GM19193 (cell line): ENCODE results near the gene RPN2.

ENCODE experiments used
- POLR2A ChIP-seq: IDR thresholded peaks from 4 replicates; pipeline ENCODE4 v1.6.1; 2011; ENCODE audit not compliant: insufficient read depth, insufficient read length; ENCODE audit errors: extremely low read depth

RPN2 gene

DNA sequence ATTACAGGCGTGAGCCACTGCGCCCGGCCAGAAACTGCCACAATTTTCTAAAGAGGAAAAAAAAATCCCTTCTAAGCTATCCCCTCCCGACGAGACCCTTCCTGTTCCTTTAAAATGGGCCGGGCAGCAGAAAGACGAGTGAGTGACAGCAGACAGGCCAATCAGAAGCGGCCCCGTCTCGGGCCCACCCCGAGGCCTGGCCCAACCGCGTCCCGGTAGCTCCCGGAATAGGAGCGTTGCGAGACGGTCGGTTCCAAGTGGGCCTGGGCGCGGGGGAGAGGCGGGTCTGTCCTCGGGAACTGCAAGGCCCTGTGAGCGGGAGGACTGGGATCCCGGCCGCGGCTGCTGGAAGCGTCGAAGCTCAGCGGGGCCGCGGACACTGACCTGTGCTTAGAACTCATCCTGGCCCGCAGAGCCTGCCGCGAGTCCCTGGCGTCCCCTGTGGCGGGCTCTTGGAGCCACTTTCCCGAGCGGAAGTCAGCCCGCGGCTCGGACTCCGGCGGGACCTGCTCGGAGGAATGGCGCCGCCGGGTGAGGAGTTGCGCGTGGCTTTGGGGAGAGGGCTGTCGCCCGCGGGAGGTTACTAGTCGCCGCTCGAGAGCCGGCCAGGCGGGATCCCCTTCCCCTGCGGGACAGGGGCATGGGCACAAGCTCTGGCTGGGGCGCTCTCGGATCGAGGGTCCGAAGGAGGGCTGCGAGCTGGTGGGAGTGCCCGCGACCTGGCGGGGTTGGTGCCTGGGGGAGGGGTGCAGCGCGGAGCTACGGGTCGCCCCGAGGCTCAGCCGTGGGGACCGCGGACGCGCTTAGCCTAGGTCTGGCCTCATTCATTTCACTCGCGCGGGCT, at the start of gene RPN2, which contains the start of gene MROH8:
TSS of gene RPN2 (plus strand) at position 492 of the 844 bp plus-strand sequence. CDS start at position 519, 27 bp downstream.
TSS of gene MROH8 (minus strand) at position 710 of the 844 bp plus-strand sequence.
- peak; percentile 88 for TF ChIP-seq POLR2A

DNA sequence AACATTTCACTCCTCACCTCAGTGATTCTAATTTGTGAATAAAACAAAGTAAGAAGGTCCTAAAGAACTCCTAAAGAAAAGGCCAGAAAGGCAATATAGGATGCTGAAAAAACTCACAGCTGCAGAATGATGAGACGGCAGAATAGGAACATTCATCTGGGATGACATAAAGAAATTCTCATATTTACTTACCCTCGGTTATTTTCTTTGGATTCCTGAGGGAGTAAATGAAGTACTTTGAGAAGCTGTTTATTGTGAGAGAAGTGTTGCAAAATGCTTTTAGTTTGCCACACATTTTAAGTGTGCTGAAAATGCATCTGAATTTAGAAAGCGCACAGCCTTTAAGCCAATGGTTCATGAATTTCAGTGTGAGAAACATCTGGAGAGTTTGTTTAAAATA, 47.6 kb upstream of the RPN2 start:
- TF ChIP-seq POLR2A, result no peak

DNA sequence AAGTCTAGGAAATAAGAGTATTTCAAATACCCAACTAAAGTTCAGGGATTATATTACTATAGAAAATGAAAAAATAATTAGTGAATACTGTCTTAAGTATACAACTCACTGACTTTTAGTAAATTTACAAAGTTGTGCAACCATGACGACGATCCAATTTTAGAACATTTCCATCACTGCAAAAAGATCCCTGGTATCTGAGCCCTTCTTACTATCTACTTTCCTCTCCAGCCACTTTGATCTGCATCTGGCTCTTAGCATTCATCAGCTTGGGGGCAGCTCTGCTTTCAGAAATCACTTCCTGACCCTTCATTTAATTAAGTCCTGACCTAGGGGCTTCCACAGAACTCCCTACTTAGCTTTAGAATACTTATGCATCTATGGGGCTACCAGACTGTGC, 45.2 kb upstream of the RPN2 start:
- TF ChIP-seq POLR2A, result no peak

DNA sequence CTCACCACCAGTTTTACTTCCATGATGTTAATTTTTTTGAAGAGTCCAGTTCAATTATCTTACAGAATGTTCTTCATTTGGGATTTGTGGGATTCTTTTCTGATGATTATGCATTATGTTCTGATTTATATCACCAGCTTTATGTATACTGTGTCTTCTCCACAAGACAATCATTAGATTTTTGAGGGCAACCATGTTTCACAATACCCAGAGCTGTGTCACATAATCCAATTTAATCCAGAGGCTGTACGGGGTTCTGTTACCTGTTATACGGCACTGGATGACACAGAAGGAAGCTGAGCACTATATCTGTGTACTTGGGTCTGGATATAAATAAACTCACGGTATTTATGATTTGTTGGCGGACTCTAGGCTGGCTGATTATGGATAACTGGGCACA, 41.6 kb upstream of the RPN2 start:
- TF ChIP-seq POLR2A, result no peak

DNA sequence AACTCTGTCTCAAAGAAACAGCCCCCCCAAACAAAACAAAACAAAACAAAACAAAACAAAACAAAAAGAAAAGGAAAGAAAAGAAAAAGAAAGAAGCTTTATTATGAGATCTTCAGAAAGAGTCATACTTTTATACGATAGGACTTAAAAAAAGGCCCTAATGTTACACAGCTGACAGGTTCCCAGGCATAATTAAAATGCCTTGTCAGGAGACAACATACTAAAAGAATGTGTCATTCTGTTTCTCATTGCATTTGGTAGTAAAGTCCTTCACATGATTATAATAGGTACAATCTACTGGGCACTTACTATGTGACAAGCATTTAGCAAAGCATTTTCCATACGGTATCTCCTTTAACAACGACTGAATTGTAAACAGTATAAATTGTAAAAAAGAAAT, 36.4 kb upstream of the RPN2 start:
- TF ChIP-seq POLR2A, result no peak

DNA sequence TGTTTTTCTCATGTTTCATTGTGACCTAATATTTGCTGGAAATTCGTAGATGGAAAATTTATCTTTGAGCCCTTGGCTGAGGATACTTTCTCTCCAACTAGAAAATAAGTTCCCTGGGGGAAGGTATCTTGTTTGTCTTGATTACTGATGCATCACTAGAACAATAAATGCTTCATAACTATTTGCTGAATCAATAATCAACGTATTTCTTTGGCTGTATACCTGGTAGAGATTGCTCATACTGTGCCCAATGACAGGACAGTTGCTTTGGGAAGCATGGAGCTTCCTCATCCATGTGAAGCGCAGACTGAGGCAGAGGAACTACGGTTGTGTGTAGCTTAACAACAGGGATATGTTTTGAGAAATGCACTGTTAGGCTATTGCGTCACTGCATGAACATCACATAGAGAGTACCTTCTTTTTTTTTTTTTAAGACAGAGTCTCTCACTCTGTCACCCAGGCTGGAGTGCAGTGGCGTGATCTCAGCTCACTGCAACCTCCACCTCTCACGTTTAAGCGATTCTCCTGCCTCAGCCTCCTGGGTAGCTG, 34.2 kb upstream of the RPN2 start:
- TF ChIP-seq POLR2A, result no peak

DNA sequence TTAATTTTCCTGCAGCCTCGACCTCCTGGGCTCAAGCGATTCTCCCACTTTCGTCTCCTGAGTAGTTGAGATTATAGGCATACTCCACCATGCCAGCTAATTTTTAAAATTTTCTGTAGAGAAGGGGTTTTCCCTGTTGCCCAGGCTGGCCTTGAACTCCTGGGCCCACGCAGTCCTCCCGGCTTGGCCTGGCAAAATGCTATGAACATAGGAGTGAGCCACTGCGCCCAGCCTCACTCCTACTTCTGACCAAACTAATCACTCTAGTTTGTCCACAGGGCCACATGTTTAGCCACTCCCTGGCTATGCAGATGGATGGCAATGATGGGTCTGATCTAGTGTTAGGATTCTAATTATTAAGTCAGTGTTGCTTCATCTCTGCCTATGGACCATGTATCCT, 31.9 kb upstream of the RPN2 start:
- no peak for TF ChIP-seq POLR2A

DNA sequence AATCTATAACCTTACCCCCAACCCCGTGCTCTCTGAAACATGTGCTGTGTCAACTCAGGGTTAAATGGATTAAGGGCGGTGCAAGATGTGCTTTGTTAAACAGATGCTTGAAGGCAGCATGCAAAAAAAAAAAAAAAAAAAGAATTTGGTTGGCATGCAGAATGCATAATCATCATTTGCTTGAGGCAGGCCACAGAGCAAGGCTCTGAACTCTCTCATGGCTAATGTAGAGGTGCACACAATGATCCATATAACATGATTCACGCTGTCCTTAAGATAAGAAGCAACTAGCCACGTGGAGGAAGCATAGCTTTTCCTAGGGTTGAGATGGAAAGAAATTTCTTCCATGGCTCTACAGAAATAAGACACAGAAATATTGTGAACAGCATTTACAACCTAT, 27.6 kb upstream of the RPN2 start:
- no peak for TF ChIP-seq POLR2A

DNA sequence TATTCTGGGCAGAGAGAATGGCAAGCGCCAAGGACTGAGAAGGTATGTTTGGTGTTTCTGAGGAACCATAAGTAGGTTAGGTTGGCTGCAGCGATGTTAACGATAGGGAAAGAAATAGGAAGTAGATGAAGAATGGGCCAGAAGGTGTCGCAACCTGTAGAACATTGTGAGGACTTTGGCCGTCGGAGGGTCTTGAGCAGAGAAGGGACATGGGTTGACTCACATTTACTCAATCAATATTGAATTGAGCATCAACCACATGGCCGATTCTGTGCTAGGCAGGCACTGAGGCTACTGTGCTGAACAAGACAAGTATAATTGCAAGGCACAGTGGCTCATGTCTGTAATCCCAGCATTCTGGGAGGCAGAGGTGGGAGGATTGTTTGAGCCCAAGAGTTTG, 26.8 kb upstream of the RPN2 start:
- TF ChIP-seq POLR2A, result no peak

DNA sequence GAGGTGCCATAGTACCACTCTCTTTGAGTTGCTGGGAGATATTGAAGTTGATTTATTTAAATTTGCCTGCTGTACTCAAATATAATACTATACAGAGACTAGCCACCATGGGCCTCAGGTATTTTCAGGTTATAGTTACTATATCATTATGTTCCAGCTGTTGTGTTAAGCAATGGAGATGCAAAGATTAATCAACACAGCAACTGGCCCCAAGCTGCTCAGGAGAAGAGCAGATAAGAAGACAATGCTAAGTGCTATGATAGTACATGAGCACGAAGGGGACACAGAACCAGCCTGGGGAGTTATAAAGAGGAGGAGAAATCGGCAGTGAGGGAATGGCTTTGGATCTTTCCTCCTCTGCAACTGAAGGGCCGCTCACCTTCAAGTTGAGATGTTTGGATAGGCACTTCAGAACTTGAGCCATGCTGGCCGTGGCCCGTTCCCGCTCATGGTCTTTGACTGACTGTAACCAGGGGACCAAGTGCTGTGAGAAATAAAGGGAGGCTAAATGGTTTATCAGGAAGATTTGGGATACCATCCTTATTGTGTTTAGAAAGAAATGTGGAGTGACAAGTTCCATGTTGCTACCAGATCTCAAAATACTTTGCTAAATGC, 24.3 kb upstream of the RPN2 start:
- no peak for TF ChIP-seq POLR2A

DNA sequence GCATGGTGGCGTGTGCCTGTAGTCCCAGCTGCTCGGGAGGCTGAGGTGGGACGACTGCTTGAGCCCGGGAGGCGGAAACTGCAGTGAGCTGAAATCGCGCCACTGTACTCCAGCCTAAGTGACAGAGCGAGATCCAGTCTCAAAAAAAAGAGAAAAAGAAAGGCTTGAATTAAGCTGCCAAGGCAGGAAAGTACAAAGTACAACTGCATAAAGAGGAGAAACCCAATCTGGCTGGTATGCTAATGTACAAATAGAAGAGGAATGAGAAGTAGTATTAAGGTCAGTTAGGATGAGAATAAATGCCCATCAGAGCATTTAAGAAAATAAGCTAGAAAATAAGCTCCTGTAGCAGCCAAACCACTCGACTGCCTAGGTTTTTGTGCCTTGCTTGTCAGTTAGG, 23.1 kb upstream of the RPN2 start:
- no peak for TF ChIP-seq POLR2A

DNA sequence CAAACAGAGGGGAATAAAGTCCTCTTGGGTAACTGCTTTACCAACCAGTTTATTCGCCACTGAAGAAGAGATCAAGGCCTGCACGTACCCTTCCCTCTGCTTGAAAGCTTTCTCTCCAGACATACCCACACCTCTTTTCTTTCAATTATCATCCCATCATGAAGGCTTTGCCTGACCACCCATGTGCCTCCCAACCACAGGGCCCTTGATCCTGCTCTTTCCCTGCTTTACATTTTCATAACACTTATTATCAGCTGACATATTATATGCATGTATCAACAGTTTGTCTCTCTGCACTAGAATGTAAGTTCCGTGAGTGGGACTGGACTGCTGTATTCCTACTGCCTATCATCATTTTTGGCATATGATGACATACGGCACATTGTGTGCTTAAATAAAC, 20.9 kb upstream of the RPN2 start:
- no peak for TF ChIP-seq POLR2A

DNA sequence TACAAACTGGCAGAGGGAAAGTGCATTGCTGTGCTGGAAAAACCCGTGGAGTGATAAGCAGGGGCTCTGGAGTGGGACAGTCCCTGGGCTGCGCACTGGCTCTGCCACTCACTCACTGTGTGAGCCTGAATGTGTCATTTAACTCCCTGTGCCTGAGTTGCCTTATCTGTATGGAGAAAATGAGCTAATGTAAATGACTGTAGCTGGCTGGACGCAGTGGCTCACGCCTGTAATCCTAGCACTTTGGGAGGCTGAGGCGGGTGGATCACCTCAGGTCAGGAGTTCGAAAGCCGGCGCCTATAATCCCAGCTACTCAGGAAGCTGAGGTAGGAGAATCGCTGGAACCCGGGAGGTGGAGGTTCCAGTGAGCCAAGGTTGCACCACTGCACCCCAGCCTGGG, 18.4 kb upstream of the RPN2 start:
- no peak for TF ChIP-seq POLR2A

DNA sequence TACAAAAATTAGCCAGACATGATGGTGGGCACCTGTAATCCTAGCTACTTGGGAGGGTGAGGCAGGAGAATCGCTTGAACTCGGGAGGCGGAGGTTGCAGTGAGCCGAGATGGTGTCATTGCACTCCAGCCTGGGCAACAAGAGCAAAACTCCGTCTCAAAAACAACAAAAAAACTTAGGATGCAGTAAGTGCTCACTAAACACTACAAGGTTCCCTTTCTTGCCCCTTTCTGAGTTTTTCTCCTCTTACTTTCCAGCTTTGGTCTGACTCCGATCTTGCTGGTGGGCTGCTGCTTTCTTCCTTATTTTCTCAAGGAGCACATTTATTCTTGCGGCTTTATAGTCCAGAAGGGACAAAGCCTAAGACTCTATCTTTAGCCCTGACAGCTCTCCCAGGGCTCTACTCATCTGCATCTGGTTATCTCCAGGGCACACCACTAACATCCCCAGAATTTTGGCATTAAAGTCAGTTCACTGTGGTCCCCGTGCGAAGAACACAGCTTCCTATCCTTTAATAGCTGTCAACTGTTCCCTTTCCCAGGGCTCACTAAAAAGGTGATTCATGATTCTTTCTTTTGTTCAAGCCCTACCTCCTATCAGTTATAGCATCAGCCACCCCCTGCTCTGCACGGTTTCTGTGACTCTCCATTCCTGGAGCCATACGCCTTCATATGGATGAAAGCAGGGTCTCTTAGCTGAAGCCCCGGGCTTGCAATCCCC, 17.1 kb upstream of the RPN2 start:
- TF ChIP-seq POLR2A, result no peak

DNA sequence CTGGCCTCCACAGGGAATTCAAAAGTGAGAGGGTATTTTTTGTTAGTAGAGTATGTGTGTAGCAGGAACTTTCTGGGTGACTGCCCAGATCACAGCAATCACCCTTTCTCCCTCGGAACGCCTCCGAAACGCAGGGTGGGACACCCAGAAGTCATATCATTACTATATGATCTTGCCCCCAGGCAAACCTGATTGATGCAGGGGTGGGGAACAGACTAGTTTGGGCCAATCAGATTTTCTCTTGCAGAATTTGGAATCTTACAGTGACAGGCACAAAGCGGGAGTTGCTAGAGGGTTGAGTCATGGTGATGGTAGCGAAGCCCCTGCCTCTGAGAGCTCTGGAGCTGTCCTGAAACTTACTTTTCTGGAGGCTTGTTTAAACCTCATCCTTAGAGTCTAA, 16.5 kb upstream of the RPN2 start:
- no peak for TF ChIP-seq POLR2A

DNA sequence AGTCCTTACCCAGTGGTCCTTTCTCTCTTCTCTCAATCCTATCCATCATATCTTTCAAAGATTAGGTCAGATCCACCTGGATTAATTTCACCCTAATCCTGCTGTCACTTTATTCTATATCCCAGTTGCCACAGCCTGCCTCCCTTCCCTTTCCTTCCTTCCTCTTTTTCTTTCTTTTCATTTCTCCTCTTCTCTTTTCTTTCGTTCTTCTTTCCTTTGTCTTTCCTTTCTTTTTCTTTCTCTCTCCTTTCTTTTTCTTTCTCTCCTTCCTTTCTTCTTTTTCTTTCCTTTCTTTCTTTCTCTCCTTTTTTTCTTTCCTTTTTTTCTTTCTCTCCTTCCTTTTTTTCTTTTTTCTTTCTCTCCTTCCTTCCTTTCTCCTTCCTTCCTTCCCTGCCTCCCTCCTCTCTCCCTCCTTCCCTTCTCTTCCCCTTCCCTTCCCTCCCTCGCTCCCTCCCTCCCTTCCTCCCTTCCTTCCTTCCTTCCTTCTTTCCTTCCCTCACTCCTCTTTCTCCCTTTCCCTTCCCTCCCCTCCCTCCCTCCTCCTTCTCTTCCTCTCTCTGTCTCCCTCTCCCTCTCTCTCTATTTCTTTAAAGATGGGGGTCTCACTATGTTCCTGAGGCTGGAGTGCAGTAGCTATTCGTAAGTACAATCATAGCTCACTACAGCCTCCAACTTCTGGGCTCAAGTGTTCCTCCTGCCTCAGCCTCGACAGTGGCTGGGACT, 15.1 kb upstream of the RPN2 start:
- TF ChIP-seq POLR2A, result no peak

DNA sequence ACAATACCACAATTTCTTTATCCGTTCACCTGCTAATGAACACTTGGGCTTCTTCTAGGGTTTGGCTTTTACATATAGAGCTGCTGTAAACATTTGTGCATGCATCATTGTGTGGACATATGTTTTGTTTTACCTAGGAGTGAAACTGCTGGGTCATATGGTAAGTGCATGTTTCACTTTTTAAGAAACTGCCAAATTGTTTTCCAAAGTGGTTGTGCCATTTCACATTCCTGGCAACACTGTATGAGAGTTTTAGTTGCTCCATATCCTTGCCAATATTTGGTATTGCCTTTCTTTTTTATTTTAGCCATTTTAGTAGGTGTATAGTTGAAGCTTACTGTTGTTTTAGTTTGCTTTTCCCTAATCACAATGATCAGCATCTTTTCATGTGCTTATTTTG, 14.1 kb upstream of the RPN2 start:
- TF ChIP-seq POLR2A, result no peak
